HepG2 (cell line): Measurements from ENCODE around the gene AFF1. TPM values are rescaled to one million over a fixed set of nuclear protein-coding genes. Genes with fewer than 3 reads are reported as not detected.

ENCODE experiments used
- FOXM1 ChIP-seq: sonication (generic); formaldehyde crosslinking; IDR thresholded peaks from 2 replicates; pipeline ENCODE4 v1.5.0; 2020; ENCODE audit warnings: missing genetic modification reagents
- GATAD2A ChIP-seq: IDR thresholded peaks from 2 replicates; pipeline ENCODE4 v1.6.1; 2016
- HDAC1 ChIP-seq: sonication (generic); formaldehyde crosslinking; IDR thresholded peaks from 2 replicates; pipeline ENCODE4 v1.5.1; 2020; ENCODE audit warnings: mild to moderate bottlenecking, missing genetic modification reagents
- HDAC2 ChIP-seq: sonication (generic); formaldehyde crosslinking; IDR thresholded peaks from 2 replicates; pipeline ENCODE4 v1.4.0; 2020; ENCODE audit warnings: missing genetic modification reagents
- KLF6 ChIP-seq: IDR thresholded peaks from 2 replicates; pipeline ENCODE4 v1.8.0; 2016; ENCODE audit warnings: missing biosample characterization, missing genetic modification reagents
- MAFG ChIP-seq: sonication (generic); formaldehyde crosslinking; IDR thresholded peaks from 2 replicates; pipeline ENCODE4 v1.5.1; 2020; ENCODE audit warnings: mild to moderate bottlenecking, missing genetic modification reagents
- MEIS1 ChIP-seq: sonication (generic); formaldehyde crosslinking; IDR thresholded peaks from 2 replicates; pipeline ENCODE4 v1.9.0; 2021; ENCODE audit warnings: mild to moderate bottlenecking, missing genetic modification reagents, moderate library complexity, borderline replicate concordance
- MTA1 ChIP-seq: sonication (generic); formaldehyde crosslinking; IDR thresholded peaks from 2 replicates; pipeline ENCODE4 v1.4.0; 2020; ENCODE audit warnings: missing genetic modification reagents, mild to moderate bottlenecking, borderline replicate concordance
- NFIB ChIP-seq: sonication (generic); formaldehyde crosslinking; IDR thresholded peaks from 2 replicates; pipeline ENCODE4 v1.9.0; 2021; ENCODE audit warnings: missing genetic modification reagents, mild to moderate bottlenecking, borderline replicate concordance
- RCOR2 ChIP-seq: IDR thresholded peaks from 2 replicates; pipeline ENCODE4 v1.6.1; 2016; ENCODE audit warnings: missing biosample characterization, missing genetic modification reagents
- SOX6 ChIP-seq, 2 experiments: fragments of 450-650 bp in 1 of 2; sonication (generic) in 1 of 2; formaldehyde crosslinking in 1 of 2; IDR thresholded peaks; 2 replicates each; pipeline versions ENCODE4 v1.4.0 to v1.6.1; 2017 to 2020; ENCODE audit warnings: antibody characterized with exemption in 1 of 2, mild to moderate bottlenecking in 1 of 2, missing genetic modification reagents in 1 of 2
- TBX2 ChIP-seq: sonication (generic); formaldehyde crosslinking; IDR thresholded peaks from 2 replicates; pipeline ENCODE4 v1.5.0; 2020; ENCODE audit warnings: missing genetic modification reagents, mild to moderate bottlenecking, borderline replicate concordance
- ZKSCAN1 ChIP-seq: fragments of 150-350 bp; IDR thresholded peaks from 2 replicates; pipeline ENCODE4 v1.6.1; 2014; ENCODE audit warnings: low read length
- ZNF101 ChIP-seq: sonication (generic); formaldehyde crosslinking; IDR thresholded peaks from 2 replicates; pipeline ENCODE4 v1.4.0; 2020; ENCODE audit warnings: mild to moderate bottlenecking, low read depth, missing genetic modification reagents, borderline replicate concordance
- ZNF12 ChIP-seq: sonication (generic); formaldehyde crosslinking; IDR thresholded peaks from 2 replicates; pipeline ENCODE4 v1.5.0; 2020; ENCODE audit warnings: missing genetic modification reagents
- ZNF510 ChIP-seq: sonication (generic); formaldehyde crosslinking; IDR thresholded peaks from 2 replicates; pipeline ENCODE4 v1.4.0; 2020; ENCODE audit warnings: low read depth, mild to moderate bottlenecking, missing genetic modification reagents
- polyA plus RNA-seq, 8 experiments: library from polyadenylated mRNA; depleted of rRNA in 3 of 8; stranded (reverse) in 7 of 8; unstranded in 1 of 8; fragments of >200 nt; fragmentation: Illumina TruSeq in 4 of 8; extraction: Trizol in 4 of 8; gene quantifications; 2 replicates each; pipeline versions ENCODE4 v1.2.1 to v1.2.3, GENCODE V29; 2011 to 2016; ENCODE audit warnings: low read depth in 4 of 8, missing spikeins in 1 of 8, mixed read lengths in 1 of 8; ENCODE audit not compliant: insufficient read depth in 1 of 8
- total RNA-seq, 5 experiments: library from RNA; depleted of rRNA; stranded (reverse); fragments of >200 nt; fragmentation: Illumina TruSeq; extraction: Trizol; gene quantifications; 2 replicates each; pipeline ENCODE4 v1.2.3, GENCODE V29; 2016; ENCODE audit warnings: low read depth in 1 of 5
- TF ChIP-seq, protein P1 (sequence below), 2 experiments: sonication (generic) in 1 of 2; formaldehyde crosslinking in 1 of 2; IDR thresholded peaks; 2 replicates each; pipeline versions ENCODE4 v1.4.0 to v1.6.1; 2016 to 2020; ENCODE audit warnings: borderline replicate concordance in 1 of 2, low read depth in 1 of 2, mild to moderate bottlenecking in 1 of 2, missing genetic modification reagents in 1 of 2
- TF ChIP-seq, protein P2 (sequence below): sonication (generic); formaldehyde crosslinking; IDR thresholded peaks from 2 replicates; pipeline ENCODE4 v1.5.0; 2020; ENCODE audit warnings: missing genetic modification reagents, mild to moderate bottlenecking, borderline replicate concordance
- TF ChIP-seq, protein P3 (sequence below): IDR thresholded peaks from 2 replicates; pipeline ENCODE4 v1.4.0; 2020; ENCODE audit warnings: mild to moderate bottlenecking, missing genetic modification reagents
- TF ChIP-seq, protein P4 (sequence below): sonication (generic); formaldehyde crosslinking; IDR thresholded peaks from 2 replicates; pipeline ENCODE4 v1.5.0; 2020; ENCODE audit warnings: missing genetic modification reagents

Gene AFF1
- total and polyA plus RNA-seq, 2 of the 13 experiments (the other 11 are each of a cell fraction or from before 2014, with no cell fraction given) = 15.5 to 15.9 TPM

DNA sequence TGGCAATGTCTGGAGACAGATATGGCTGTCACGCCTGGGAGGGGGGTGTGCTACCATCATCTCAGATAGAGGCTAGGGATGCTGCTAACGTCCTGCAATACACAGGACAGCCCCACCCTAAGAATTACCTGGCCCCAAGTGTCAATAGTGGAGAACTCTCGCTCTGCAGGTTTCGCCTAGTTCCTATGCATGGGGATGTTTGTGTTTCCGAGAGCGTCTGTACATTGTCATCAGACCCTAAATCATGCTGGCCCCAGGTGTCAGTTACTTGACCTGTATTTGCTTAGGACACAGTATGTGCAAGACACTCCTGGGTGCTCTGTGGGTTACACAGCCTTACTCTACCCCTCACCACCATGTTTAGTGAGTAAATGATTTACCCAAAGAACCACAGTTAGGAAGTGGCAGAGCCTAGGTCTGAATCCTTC is 90.8 kb downstream of the AFF1 start (continued):
- no peak for TF ChIP-seq MTA1 (CRISPR knock-in tag)
- TF ChIP-seq ZKSCAN1 = 0 out of 2 replicates have a peak, but pooled peaks have one; percentile 52
- TF ChIP-seq HDAC2 (CRISPR knock-in tag) = 0 out of 2 replicates have a peak, but pooled peaks have one; percentile 14
- peak; percentile 60 for TF ChIP-seq GATAD2A
- TF ChIP-seq ZNF510 (CRISPR knock-in tag) = no peak
- TF ChIP-seq, protein P1, sequence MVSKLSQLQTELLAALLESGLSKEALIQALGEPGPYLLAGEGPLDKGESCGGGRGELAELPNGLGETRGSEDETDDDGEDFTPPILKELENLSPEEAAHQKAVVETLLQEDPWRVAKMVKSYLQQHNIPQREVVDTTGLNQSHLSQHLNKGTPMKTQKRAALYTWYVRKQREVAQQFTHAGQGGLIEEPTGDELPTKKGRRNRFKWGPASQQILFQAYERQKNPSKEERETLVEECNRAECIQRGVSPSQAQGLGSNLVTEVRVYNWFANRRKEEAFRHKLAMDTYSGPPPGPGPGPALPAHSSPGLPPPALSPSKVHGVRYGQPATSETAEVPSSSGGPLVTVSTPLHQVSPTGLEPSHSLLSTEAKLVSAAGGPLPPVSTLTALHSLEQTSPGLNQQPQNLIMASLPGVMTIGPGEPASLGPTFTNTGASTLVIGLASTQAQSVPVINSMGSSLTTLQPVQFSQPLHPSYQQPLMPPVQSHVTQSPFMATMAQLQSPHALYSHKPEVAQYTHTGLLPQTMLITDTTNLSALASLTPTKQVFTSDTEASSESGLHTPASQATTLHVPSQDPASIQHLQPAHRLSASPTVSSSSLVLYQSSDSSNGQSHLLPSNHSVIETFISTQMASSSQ (IDR thresholded peaks at IDR 0.05; ENCODE audit: low read depth) = peak; percentile 86
- TF ChIP-seq, protein P1 (CRISPR knock-in tag; IDR thresholded peaks at IDR 0.05; ENCODE audit: borderline replicate concordance) = peak; percentile 42; the same call in 1 of the 2 replicates
- peak; percentile 55 for TF ChIP-seq TBX2 (CRISPR knock-in tag)
- no peak for TF ChIP-seq MAFG
- TF ChIP-seq, protein P2, sequence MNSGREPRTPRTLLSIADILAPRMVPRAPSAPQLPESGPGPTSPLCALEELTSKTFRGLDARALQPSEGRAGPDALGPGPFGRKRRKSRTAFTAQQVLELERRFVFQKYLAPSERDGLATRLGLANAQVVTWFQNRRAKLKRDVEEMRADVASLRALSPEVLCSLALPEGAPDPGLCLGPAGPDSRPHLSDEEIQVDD (CRISPR knock-in tag) = no peak
- TF ChIP-seq HDAC1 (CRISPR knock-in tag) = peak; percentile 42; the same call in 1 of the 2 replicates
- TF ChIP-seq, protein P3, sequence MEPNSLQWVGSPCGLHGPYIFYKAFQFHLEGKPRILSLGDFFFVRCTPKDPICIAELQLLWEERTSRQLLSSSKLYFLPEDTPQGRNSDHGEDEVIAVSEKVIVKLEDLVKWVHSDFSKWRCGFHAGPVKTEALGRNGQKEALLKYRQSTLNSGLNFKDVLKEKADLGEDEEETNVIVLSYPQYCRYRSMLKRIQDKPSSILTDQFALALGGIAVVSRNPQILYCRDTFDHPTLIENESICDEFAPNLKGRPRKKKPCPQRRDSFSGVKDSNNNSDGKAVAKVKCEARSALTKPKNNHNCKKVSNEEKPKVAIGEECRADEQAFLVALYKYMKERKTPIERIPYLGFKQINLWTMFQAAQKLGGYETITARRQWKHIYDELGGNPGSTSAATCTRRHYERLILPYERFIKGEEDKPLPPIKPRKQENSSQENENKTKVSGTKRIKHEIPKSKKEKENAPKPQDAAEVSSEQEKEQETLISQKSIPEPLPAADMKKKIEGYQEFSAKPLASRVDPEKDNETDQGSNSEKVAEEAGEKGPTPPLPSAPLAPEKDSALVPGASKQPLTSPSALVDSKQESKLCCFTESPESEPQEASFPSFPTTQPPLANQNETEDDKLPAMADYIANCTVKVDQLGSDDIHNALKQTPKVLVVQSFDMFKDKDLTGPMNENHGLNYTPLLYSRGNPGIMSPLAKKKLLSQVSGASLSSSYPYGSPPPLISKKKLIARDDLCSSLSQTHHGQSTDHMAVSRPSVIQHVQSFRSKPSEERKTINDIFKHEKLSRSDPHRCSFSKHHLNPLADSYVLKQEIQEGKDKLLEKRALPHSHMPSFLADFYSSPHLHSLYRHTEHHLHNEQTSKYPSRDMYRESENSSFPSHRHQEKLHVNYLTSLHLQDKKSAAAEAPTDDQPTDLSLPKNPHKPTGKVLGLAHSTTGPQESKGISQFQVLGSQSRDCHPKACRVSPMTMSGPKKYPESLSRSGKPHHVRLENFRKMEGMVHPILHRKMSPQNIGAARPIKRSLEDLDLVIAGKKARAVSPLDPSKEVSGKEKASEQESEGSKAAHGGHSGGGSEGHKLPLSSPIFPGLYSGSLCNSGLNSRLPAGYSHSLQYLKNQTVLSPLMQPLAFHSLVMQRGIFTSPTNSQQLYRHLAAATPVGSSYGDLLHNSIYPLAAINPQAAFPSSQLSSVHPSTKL (CRISPR knock-in tag) = peak; percentile 48; the same call in 1 of the 2 replicates
- no peak for TF ChIP-seq MEIS1 (CRISPR knock-in tag)
- no peak for TF ChIP-seq FOXM1 (CRISPR knock-in tag)
- TF ChIP-seq KLF6 (CRISPR knock-in tag) = no peak
- no peak for TF ChIP-seq ZNF101 (CRISPR knock-in tag)
- TF ChIP-seq, protein P4, sequence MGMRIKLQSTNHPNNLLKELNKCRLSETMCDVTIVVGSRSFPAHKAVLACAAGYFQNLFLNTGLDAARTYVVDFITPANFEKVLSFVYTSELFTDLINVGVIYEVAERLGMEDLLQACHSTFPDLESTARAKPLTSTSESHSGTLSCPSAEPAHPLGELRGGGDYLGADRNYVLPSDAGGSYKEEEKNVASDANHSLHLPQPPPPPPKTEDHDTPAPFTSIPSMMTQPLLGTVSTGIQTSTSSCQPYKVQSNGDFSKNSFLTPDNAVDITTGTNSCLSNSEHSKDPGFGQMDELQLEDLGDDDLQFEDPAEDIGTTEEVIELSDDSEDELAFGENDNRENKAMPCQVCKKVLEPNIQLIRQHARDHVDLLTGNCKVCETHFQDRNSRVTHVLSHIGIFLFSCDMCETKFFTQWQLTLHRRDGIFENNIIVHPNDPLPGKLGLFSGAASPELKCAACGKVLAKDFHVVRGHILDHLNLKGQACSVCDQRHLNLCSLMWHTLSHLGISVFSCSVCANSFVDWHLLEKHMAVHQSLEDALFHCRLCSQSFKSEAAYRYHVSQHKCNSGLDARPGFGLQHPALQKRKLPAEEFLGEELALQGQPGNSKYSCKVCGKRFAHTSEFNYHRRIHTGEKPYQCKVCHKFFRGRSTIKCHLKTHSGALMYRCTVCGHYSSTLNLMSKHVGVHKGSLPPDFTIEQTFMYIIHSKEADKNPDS = peak; percentile 46; the same call in 1 of the 2 replicates
- TF ChIP-seq RCOR2 = no peak
- peak; percentile 76; the same call in 1 of the 2 replicates for TF ChIP-seq ZNF12 (CRISPR knock-in tag)
- TF ChIP-seq SOX6 (IDR thresholded peaks at IDR 0.05) = no peak
- peak; percentile 63 for TF ChIP-seq SOX6 (CRISPR knock-in tag; IDR thresholded peaks at IDR 0.05)
- no peak for TF ChIP-seq NFIB (CRISPR knock-in tag)
